Mucosa of gallbladder (tissue), 1 donor: ENCODE measurements around the gene SMPDL3A. TPM values are rescaled to one million over a fixed set of nuclear protein-coding genes. Genes with fewer than 3 reads are reported as not detected.
"Not testable (repeated sequence)": the region's sequence is repeated elsewhere in the genome, so short reads cannot be mapped to it uniquely, and the experiment has no call there.

Source experiments
- DNase-seq: peaks from one replicate; pipeline ENCODE4 v3.0.0-alpha.2; 2020; ENCODE audit warnings: low spot score
- total RNA-seq: library from RNA; stranded (reverse); gene quantifications from one replicate; pipeline ENCODE4 v1.2.1, GENCODE V29; 2021
- donor health status: DM: no; HTN: no; CAD: no.

The SMPDL3A gene
- total RNA-seq: 27.9 TPM

- peak; percentile 76 for DNase-seq
These were observed at the start of gene SMPDL3A for GRCh38 chr6:122789182-122790027. Gene SMPDL3A, plus strand, starts transcription at chr6:122789258. Its CDS starts 89 bp downstream, at chr6:122789347.

DNA sequence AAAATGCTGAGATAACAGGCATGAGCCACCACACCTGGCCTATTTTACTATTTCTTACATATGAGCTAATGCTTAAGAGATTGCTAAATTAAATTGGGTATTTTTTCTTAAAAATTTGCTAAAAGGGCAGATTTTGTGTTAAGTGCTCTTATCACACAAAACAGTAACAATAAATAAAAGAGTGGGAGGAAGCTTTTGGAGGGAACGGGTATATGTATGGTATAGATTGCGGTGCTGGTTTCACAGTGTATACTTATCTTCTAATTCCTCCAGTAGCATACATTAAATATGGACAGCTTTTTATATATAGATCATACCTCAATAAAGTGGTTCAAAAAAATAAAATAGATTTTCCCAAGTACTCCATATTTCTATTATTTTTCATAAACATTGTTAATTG, 49.0 kb upstream of the SMPDL3A start:
- no peak for DNase-seq

DNA sequence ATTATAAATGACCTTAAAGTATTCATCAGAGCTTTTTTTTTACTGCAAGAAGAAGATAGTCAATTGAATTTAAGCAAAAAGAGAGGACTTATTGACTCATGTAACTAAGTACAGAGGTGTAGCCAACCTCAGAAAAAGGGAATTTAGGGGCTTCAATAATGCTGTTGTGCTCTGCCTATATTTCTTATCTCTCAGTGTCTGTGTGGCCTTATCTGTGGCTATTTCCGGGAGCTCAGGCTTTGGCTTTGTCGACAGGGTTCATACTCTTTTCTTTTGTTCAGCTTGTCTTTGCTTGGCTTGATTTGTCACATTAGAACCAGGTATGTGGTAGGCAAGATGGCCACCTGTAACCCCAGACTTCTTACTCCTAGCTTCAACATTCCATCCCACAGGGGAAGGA, 48.1 kb upstream of the SMPDL3A start:
- no peak for DNase-seq

GRCh38 chr6:122744247-122744646, 44.8 kb upstream of the SMPDL3A start:
- DNase-seq: not testable (repeated sequence)

DNA sequence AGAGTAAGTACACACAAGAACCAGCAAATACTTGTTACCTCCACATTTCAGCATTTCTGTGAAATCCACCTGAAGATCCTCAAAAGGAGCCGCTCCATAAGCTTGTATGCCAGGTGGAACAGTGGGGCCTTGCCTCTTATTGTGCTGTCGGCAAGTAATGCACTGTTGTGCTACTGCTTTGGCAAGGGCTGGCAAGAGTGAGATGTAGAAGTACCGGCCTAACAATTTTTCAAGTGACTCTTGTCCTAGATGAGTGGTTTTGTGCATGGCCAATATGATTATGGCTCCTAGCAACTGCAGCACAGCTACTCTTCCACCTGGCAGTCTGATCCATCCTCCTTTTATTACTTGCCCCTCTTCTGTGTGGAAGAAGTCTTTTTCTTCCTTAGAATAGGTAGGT, 44.2 kb upstream of the SMPDL3A start:
- not testable (repeated sequence) for DNase-seq

GRCh38 chr6:122746688-122747087, 42.4 kb upstream of the SMPDL3A start:
- DNase-seq: no peak

DNA sequence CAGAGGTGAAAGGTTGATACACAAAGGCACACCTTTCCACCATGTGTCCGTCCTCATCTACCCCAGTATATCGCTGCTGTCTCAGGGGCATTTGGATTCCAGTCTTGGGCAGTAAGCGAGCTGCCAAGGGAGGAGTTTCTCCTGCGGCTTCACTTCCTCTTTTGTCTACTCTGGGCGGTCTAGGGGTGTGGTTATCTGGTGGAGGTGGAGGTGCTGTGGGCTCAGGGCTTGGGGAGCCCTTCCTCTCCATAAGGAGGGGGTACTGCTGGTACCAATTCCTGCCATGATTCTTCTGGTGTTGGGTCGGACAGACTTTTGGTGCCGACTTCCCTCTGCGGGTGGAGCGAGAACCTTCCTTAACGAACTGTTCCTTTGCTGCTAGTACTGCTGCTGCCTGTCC, 41.5 kb upstream of the SMPDL3A start:
- DNase-seq: no peak

DNA sequence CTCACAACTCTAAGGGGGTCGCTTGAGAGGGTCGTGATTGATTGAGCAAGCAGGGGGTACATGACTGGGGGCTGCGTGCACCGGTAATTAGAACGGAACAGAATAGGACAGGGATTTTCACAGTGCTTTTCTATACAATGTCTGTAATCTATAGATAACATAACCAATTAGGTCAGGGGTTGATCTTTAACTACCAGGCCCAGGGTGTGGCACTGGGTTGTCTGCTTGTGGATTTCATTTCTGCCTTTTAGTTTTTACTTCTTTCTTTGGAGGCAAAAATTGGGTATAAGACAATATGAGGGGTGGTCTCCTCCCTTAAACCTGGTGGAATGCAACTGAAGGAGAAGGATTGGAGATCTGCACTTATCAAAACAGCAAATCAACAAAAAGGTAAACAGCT, 40.1 kb upstream of the SMPDL3A start:
- DNase-seq: not testable (repeated sequence)

DNA sequence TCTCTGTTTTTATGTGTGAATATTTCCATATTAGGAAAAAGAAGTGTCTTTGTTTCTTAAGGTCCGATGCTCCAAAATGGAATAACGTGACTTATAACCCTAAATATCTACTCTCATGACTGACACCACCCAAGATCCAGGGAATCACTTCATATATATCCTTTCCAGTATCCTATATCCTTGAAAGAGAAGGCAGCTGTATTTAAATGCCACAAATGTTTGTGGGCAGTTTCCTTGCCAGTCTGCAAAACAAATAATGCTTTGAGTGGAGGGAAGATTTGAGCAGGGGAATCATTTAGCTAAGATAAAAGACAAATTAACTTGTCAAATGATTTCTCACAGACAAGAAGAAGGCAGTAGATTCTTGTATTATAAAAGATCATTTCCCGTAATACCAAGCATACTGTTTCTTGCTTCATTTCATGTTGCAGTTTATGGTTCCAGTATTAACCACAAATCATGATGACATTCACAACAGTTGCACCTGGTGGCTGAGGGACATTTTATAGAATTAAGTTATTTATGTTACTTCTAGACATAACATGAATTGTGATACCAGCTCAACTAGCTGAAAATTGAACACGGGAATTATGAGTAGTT, 39.5 kb upstream of the SMPDL3A start:
- DNase-seq: no peak

- no peak for DNase-seq
These were observed 37.7 kb upstream of the SMPDL3A start for GRCh38 chr6:122751326-122751725.

- DNase-seq: no peak
These were observed 36.6 kb upstream of the SMPDL3A start for GRCh38 chr6:122752459-122752858.

DNA sequence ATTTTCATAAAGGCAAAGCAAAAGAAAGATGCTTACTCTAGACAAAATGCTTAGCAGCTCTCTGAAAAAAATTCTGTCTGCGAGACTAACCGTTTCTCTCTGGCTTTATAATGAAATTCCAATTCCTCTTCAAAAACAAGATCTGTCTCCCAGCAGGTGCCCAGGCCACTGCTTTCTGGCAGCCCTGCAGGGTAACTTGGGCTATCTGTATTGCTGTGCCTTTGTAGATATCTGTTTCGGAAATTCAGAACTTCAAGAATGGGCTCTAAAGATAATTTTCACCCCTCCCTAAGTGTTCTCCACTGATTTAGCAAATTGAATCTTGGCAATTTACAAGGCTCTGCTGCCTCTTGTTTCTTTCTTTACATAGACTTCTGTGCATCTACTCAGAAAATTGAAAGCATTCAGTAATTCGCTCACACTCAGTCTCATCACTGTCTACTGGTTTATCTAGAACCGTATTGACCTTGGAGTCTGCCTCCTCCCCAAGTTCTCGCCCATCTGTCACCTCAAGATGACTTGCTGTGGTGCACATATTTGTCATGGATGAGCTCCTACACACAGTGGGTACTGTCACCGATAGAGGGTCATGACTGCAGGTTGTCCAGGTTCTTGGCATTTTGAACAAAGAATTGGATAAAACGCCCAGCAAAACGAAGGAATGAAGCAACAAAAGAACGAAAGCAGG, 35.9 kb upstream of the SMPDL3A start:
- DNase-seq: no peak

DNA sequence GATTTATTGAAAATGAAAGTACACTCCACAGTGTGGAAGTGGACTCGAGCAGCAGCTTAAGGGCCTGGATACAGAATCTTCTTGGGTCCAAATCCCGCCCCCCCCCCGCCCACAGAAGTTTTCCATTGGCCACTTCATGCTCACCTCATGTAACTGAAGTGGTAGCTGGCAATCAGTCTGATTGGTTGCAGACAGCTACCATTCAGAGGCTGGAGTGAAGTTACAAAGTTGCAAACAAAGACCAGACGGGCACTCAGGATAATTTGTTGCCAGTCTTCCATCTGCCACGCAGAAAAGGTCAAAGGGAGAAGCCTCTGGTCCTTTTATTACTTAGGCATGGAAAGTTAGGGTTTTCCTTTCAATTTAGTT, 35.4 kb upstream of the SMPDL3A start:
- no peak for DNase-seq

- no peak for DNase-seq
These were observed 34.8 kb upstream of the SMPDL3A start for GRCh38 chr6:122754191-122754731.

DNA sequence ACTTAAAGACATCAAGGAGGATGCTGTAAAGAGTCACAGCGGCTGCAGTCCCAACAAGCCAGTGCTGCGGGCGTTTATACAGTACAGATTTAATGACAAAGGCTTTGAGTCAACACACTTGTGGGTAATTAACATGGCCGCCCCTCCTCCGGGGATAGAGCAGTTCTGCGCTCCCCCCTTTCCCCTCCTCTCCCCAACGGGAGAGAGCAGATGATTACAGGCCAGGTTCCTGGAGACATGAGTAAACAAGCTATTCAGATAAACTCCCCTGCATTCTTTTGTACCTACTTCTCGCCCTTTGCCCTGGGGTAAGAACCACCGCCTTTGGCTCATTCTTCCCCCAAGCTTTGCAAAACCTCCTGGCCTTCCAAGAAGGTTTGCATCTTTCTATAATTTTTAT, 33.2 kb upstream of the SMPDL3A start:
- no peak for DNase-seq

DNA sequence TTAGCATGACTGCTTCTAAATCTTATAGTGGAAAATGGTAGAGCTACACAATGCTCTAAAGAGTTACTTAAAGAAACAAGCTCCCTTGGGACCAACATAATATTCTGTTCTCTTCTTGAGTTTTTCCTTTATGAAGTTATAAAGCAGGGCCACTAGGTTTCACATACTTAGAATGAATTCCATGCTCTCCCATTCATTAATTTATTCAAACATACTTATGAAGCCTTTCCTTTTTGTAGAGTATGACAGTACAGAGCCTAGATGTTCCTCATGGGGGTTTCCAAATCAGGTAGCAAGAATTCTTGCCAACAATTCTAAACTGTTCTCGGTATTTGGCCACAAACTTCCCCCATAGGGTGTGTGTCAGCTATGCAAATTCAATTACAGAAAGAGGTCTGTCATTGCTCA, 30.1 kb upstream of the SMPDL3A start:
- DNase-seq: no peak

DNA sequence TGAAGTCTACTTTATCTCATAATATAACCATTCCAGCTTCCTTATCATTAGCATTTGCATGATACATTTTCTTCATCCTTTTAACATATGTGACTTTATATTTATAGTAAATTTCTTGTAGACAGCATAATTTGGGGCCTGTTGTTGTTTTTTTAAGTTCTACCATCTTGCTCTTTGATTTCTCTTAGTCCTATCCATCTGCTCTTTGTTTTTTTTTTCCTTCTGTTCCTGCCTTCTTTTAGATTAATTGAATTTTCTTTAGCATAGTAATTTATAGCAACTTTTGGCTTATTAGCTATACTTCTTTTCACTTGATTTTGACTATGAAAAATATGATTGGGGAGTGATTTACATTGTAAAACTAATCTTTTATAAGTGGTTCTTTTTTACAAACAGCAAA, 28.7 kb upstream of the SMPDL3A start:
- no peak for DNase-seq

GRCh38 chr6:122766256-122766655, 22.8 kb upstream of the SMPDL3A start:
- DNase-seq: no peak

GRCh38 chr6:122770835-122771601, 18.0 kb upstream of the SMPDL3A start:
- DNase-seq: peak; percentile 20

GRCh38 chr6:122772724-122773415, 16.2 kb upstream of the SMPDL3A start:
- no peak for DNase-seq

DNA sequence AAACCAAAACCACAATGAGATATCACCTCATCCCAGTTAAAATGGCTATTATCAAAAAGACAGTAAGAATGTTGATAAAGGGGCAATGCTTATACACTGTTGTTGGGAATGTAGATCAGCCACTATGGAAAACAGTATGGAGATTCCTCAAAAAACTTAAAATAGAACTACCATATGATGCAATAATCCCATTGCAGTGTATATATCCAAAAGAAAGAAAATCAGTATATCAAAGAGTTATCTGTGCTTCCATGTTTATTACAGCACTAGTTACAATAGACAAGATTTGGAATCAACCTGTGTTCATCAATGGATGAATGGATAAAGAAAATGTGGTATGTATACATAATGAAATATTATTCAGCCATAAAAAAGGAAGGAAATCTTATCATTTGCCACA, 13.1 kb upstream of the SMPDL3A start:
- no peak for DNase-seq
